Inferior parietal cortex (tissue), 1 donor: ENCODE data around the gene CNIH2.
"Not testable (repeated sequence)": the region's sequence is repeated elsewhere in the genome, so short reads cannot be mapped to it uniquely, and the experiment has no call there.

Experiments
- DNase-seq: peaks from one replicate; pipeline ENCODE4 v3.0.0-alpha.2; 2016; ENCODE audit errors: extremely low spot score

CNIH2 gene

GRCh38 chr11:66291303-66291705 lies 13.3 kb downstream of the CNIH2 start:
- DNase-seq, result no peak

GRCh38 chr11:66291706-66292542 lies 13.9 kb downstream of the CNIH2 start, which contains the start of gene TMEM151A:
TMEM151A (plus strand) TSS chr11:66291894; CDS start chr11:66292014, 120 bp downstream.
- no peak for DNase-seq

GRCh38 chr11:66292543-66293332 lies 14.8 kb downstream of the CNIH2 start:
- no peak for DNase-seq

- DNase-seq, result no peak
Measured at GRCh38 chr11:66293352-66293751, 15.4 kb downstream of the CNIH2 start.

- no peak for DNase-seq
Measured at GRCh38 chr11:66293777-66294625, 16.0 kb downstream of the CNIH2 start.

- no peak for DNase-seq
Measured at GRCh38 chr11:66294626-66295620, 16.9 kb downstream of the CNIH2 start.

- no peak for DNase-seq
Measured at GRCh38 chr11:66297610-66298009, 19.6 kb downstream of the CNIH2 start.

GRCh38 chr11:66299186-66299585 lies 21.2 kb downstream of the CNIH2 start:
- DNase-seq, result no peak

- DNase-seq, result no peak
Measured at GRCh38 chr11:66302656-66303055, 24.7 kb downstream of the CNIH2 start.

GRCh38 chr11:66309475-66309874 lies 31.5 kb downstream of the CNIH2 start:
- DNase-seq, result no peak

- no peak for DNase-seq
Measured at GRCh38 chr11:66310324-66310723, 32.3 kb downstream of the CNIH2 start.

- DNase-seq, result not testable (repeated sequence)
Measured at GRCh38 chr11:66310803-66311440, 32.9 kb downstream of the CNIH2 start.

- DNase-seq, result no peak
Measured at GRCh38 chr11:66311470-66311964, 33.5 kb downstream of the CNIH2 start.

GRCh38 chr11:66311965-66312548 lies 34.1 kb downstream of the CNIH2 start:
- DNase-seq, result peak; percentile 78

GRCh38 chr11:66312549-66313320 lies 34.8 kb downstream of the CNIH2 start:
- DNase-seq, result peak; percentile 86

- no peak for DNase-seq
Measured at GRCh38 chr11:66313321-66314185, 35.6 kb downstream of the CNIH2 start.

GRCh38 chr11:66314186-66314501 lies 36.2 kb downstream of the CNIH2 start:
- DNase-seq, result no peak
